Hippocampal formation (tissue), 2 donors: ENCODE data around the gene GAL.

Source experiments
- DNase-seq, 2 donors: peaks; one replicate each; lab custom pipeline; 2025; lab: John Stamatoyannopoulos, UW

GAL gene

GRCh38 chr11:68709062-68709461 lies 24.7 kb downstream of the GAL start:
- DNase-seq: no peak

- DNase-seq: no peak
Observed at GRCh38 chr11:68710409-68710808, 26.1 kb downstream of the GAL start.

- DNase-seq: no peak
Observed at GRCh38 chr11:68711114-68711513, 26.8 kb downstream of the GAL start.

- DNase-seq: no peak
Observed at GRCh38 chr11:68714060-68714856, 29.9 kb downstream of the GAL start.

GRCh38 chr11:68715456-68716122 lies 31.2 kb downstream of the GAL start:
- DNase-seq: no peak

- no peak for DNase-seq
Observed at GRCh38 chr11:68721075-68721474, 36.7 kb downstream of the GAL start.

GRCh38 chr11:68722143-68722542 lies 37.8 kb downstream of the GAL start:
- DNase-seq: no peak

- DNase-seq: no peak
Observed at GRCh38 chr11:68724293-68724692, 39.9 kb downstream of the GAL start.

GRCh38 chr11:68727783-68728182 lies 43.4 kb downstream of the GAL start:
- DNase-seq: no peak

GRCh38 chr11:68734111-68734510 lies 49.8 kb downstream of the GAL start:
- DNase-seq: no peak

GRCh38 chr11:68735125-68735524 lies 50.8 kb downstream of the GAL start:
- DNase-seq: no peak

- DNase-seq: no peak
Observed at GRCh38 chr11:68735646-68736045, 51.3 kb downstream of the GAL start.
